ENCODE measurements around the gene NET1.
"Not testable (repeated sequence)": the region's sequence is repeated elsewhere in the genome, so short reads cannot be mapped to it uniquely, and the experiment has no call there.

The NET1 gene

GRCh38 chr10:5396556-5397300 lies 15.6 kb upstream of the NET1 start:
- TF ChIP-seq CTCF (IDR thresholded peaks at IDR 0.05; ENCODE audit: low read depth, low read length), result no peak
- DNase-seq (ENCODE audit: low read depth, low spot score), result peak; percentile 9
- H3K4me3 ChIP-seq (ENCODE audit: low read depth, low read length), result no peak overlapping the region
- in situ Hi-C loops (cut with HindIII; ENCODE audit: low sequenced_read_pairs), result no loop called here

- in situ Hi-C loops (cut with HindIII; ENCODE audit: low sequenced_read_pairs), result no loop called here
- no peak for TF ChIP-seq CTCF (IDR thresholded peaks at IDR 0.05; ENCODE audit: low read depth, low read length)
- no peak for DNase-seq (ENCODE audit: low read depth, low spot score)
- no peak overlapping the region for H3K4me3 ChIP-seq (ENCODE audit: low read depth, low read length)
Measured at GRCh38 chr10:5399332-5399731, 13.0 kb upstream of the NET1 start.

GRCh38 chr10:5400468-5401240 lies 11.7 kb upstream of the NET1 start:
- no peak for TF ChIP-seq CTCF (IDR thresholded peaks at IDR 0.05; ENCODE audit: low read depth, low read length)
- no peak overlapping the region for H3K4me3 ChIP-seq (ENCODE audit: low read depth, low read length)
- no peak for DNase-seq (ENCODE audit: low read depth, low spot score)
- in situ Hi-C loops (cut with HindIII; ENCODE audit: low sequenced_read_pairs), result no loop called here

- H3K4me3 ChIP-seq (ENCODE audit: low read depth, low read length), result no peak overlapping the region
- in situ Hi-C loops (cut with HindIII; ENCODE audit: low sequenced_read_pairs), result no loop called here
- no peak for DNase-seq (ENCODE audit: low read depth, low spot score)
- no peak for TF ChIP-seq CTCF (IDR thresholded peaks at IDR 0.05; ENCODE audit: low read depth, low read length)
Measured at GRCh38 chr10:5402798-5403197, 9.6 kb upstream of the NET1 start.

GRCh38 chr10:5404208-5405041 lies 7.9 kb upstream of the NET1 start, which contains the start of gene TUBAL3:
TUBAL3 (minus strand) TSS chr10:5404828; CDS start chr10:5404792, 36 bp downstream.
- no peak within 1 kb of the TSS for H3K4me3 ChIP-seq (ENCODE audit: low read depth, low read length)
- DNase-seq (ENCODE audit: low read depth, low spot score), result no peak
- no peak for TF ChIP-seq CTCF (IDR thresholded peaks at IDR 0.05; ENCODE audit: low read depth, low read length)
- in situ Hi-C loops (cut with HindIII; ENCODE audit: low sequenced_read_pairs), result no loop called here

- no peak for TF ChIP-seq CTCF (IDR thresholded peaks at IDR 0.05; ENCODE audit: low read depth, low read length)
- H3K4me3 ChIP-seq (ENCODE audit: low read depth, low read length), result no peak overlapping the region
- in situ Hi-C loops (cut with HindIII; ENCODE audit: low sequenced_read_pairs), result no loop called here
- no peak for DNase-seq (ENCODE audit: low read depth, low spot score)
Measured at GRCh38 chr10:5406918-5407317, 5.4 kb upstream of the NET1 start.

- in situ Hi-C loops (cut with HindIII; ENCODE audit: low sequenced_read_pairs); H3K4me3 ChIP-seq (ENCODE audit: low read depth, low read length); DNase-seq (ENCODE audit: low read depth, low spot score): not testable (repeated sequence)
Measured at GRCh38 chr10:5410787-5411186, 1.6 kb upstream of the NET1 start.
